Measurements from ENCODE around the gene SP100.
"Not testable (repeated sequence)": the region's sequence is repeated elsewhere in the genome, so short reads cannot be mapped to it uniquely, and the experiment has no call there.

Gene SP100

GRCh38 chr2:230430957-230431910, 15.2 kb downstream of the SP100 start:
- TF ChIP-seq CTCF (conservative IDR thresholded peaks at IDR 0.05; ENCODE audit: low read length) (no peak), EZH2phosphoT487 (IDR thresholded peaks at IDR 0.05; ENCODE audit: borderline replicate concordance) (no peak)
- no peak overlapping the region for H3K4me2 ChIP-seq (ENCODE audit: low read depth, low read length, poor library complexity, severe bottlenecking)
- H3K9ac ChIP-seq (ENCODE audit: low read depth, low read length, poor library complexity, severe bottlenecking) = no peak overlapping the region
- no peaks in the 10 kb centered on the region for H3F3A ChIP-seq (ENCODE audit: low read depth)
- no peaks in the 10 kb centered on the region for H3K27me3 ChIP-seq (ENCODE audit: insufficient read depth, low read length, poor library complexity, severe bottlenecking)
- peaks cover 12% of the 10 kb centered on the region for H3K36me3 ChIP-seq (ENCODE audit: insufficient read depth, low read length)
- no peak overlapping the region for H3K4me3 ChIP-seq (ENCODE audit: low read length, poor library complexity, severe bottlenecking)
- H3K9me3 ChIP-seq (ENCODE audit: insufficient read depth, low read depth, low read length) = peaks cover 17% of the 10 kb centered on the region
- H3K79me2 ChIP-seq (ENCODE audit: insufficient read depth, low read length) = peaks cover 77% of the 10 kb centered on the region
- peaks cover 1% of the 10 kb centered on the region for H4K20me1 ChIP-seq (ENCODE audit: insufficient read depth, low read length, poor library complexity, severe bottlenecking)
- no peak overlapping the region for H2AFZ ChIP-seq (ENCODE audit: low read length)
- H3K4me1 ChIP-seq (ENCODE audit: insufficient read depth, low read length, poor library complexity, severe bottlenecking) = peaks cover 14% of the 10 kb centered on the region
- no peaks in the 10 kb centered on the region for H3K9me2 ChIP-seq (replicated peaks; ENCODE audit: low read depth, low read length)

- no peaks in the 10 kb centered on the region for H4K20me1 ChIP-seq (ENCODE audit: insufficient read depth, low read length, poor library complexity, severe bottlenecking)
- no peaks in the 10 kb centered on the region for H3F3A ChIP-seq (ENCODE audit: low read depth)
- peaks cover 69% of the 10 kb centered on the region for H3K79me2 ChIP-seq (ENCODE audit: insufficient read depth, low read length)
- no peak overlapping the region for H3K4me3 ChIP-seq (ENCODE audit: low read length, poor library complexity, severe bottlenecking)
- peaks cover 18% of the 10 kb centered on the region for H3K4me1 ChIP-seq (ENCODE audit: insufficient read depth, low read length, poor library complexity, severe bottlenecking)
- no peak overlapping the region for H3K9ac ChIP-seq (ENCODE audit: low read depth, low read length, poor library complexity, severe bottlenecking)
- no peak overlapping the region for H2AFZ ChIP-seq (ENCODE audit: low read length)
- peaks cover 13% of the 10 kb centered on the region for H3K36me3 ChIP-seq (ENCODE audit: insufficient read depth, low read length)
- H3K4me2 ChIP-seq (ENCODE audit: low read depth, low read length, poor library complexity, severe bottlenecking) = no peak overlapping the region
- peaks cover 20% of the 10 kb centered on the region for H3K9me3 ChIP-seq (ENCODE audit: insufficient read depth, low read depth, low read length)
- TF ChIP-seq EZH2phosphoT487 (IDR thresholded peaks at IDR 0.05; ENCODE audit: borderline replicate concordance) = no peak
- no peak for TF ChIP-seq CTCF (conservative IDR thresholded peaks at IDR 0.05; ENCODE audit: low read length)
- no peaks in the 10 kb centered on the region for H3K27me3 ChIP-seq (ENCODE audit: insufficient read depth, low read length, poor library complexity, severe bottlenecking)
- no peaks in the 10 kb centered on the region for H3K9me2 ChIP-seq (replicated peaks; ENCODE audit: low read depth, low read length)
Measured at GRCh38 chr2:230434677-230435324, 18.8 kb downstream of the SP100 start.

GRCh38 chr2:230435431-230435830, 19.4 kb downstream of the SP100 start:
- no peaks in the 10 kb centered on the region for H3K27me3 ChIP-seq (ENCODE audit: insufficient read depth, low read length, poor library complexity, severe bottlenecking)
- H3K79me2 ChIP-seq (ENCODE audit: insufficient read depth, low read length) = peaks cover 64% of the 10 kb centered on the region
- no peaks in the 10 kb centered on the region for H4K20me1 ChIP-seq (ENCODE audit: insufficient read depth, low read length, poor library complexity, severe bottlenecking)
- H3K9me3 ChIP-seq (ENCODE audit: insufficient read depth, low read depth, low read length) = peaks cover 16% of the 10 kb centered on the region
- peaks cover 8% of the 10 kb centered on the region for H3K36me3 ChIP-seq (ENCODE audit: insufficient read depth, low read length)
- no peaks in the 10 kb centered on the region for H3F3A ChIP-seq (ENCODE audit: low read depth)
- no peak overlapping the region for H3K4me2 ChIP-seq (ENCODE audit: low read depth, low read length, poor library complexity, severe bottlenecking)
- no peak overlapping the region for H2AFZ ChIP-seq (ENCODE audit: low read length)
- H3K9ac ChIP-seq (ENCODE audit: low read depth, low read length, poor library complexity, severe bottlenecking) = no peak overlapping the region
- TF ChIP-seq CTCF (conservative IDR thresholded peaks at IDR 0.05; ENCODE audit: low read length) (no peak), EZH2phosphoT487 (IDR thresholded peaks at IDR 0.05; ENCODE audit: borderline replicate concordance) (no peak)
- H3K9me2 ChIP-seq (replicated peaks; ENCODE audit: low read depth, low read length) = no peaks in the 10 kb centered on the region
- H3K4me1 ChIP-seq (ENCODE audit: insufficient read depth, low read length, poor library complexity, severe bottlenecking) = peaks cover 20% of the 10 kb centered on the region
- H3K4me3 ChIP-seq (ENCODE audit: low read length, poor library complexity, severe bottlenecking) = no peak overlapping the region

- H3K4me1 ChIP-seq (ENCODE audit: insufficient read depth, low read length, poor library complexity, severe bottlenecking) = peaks cover 31% of the 10 kb centered on the region
- H3K4me2 ChIP-seq (ENCODE audit: low read depth, low read length, poor library complexity, severe bottlenecking) = peak overlapping the region; percentile 56
- not testable (repeated sequence) for H3K9ac ChIP-seq (ENCODE audit: low read depth, low read length, poor library complexity, severe bottlenecking); H3F3A ChIP-seq (ENCODE audit: low read depth); H3K9me2 ChIP-seq (replicated peaks; ENCODE audit: low read depth, low read length); H2AFZ ChIP-seq (ENCODE audit: low read length); H4K20me1 ChIP-seq (ENCODE audit: insufficient read depth, low read length, poor library complexity, severe bottlenecking); H3K27me3 ChIP-seq (ENCODE audit: insufficient read depth, low read length, poor library complexity, severe bottlenecking)
- H3K36me3 ChIP-seq (ENCODE audit: insufficient read depth, low read length) = peaks cover 20% of the 10 kb centered on the region
- H3K9me3 ChIP-seq (ENCODE audit: insufficient read depth, low read depth, low read length) = peaks cover 13% of the 10 kb centered on the region; the same call in 1 of the 2 replicates
- peak overlapping the region; percentile 42 for H3K4me3 ChIP-seq (ENCODE audit: low read length, poor library complexity, severe bottlenecking)
- H3K79me2 ChIP-seq (ENCODE audit: insufficient read depth, low read length) = peaks cover 45% of the 10 kb centered on the region
Measured at GRCh38 chr2:230439121-230439520, 23.1 kb downstream of the SP100 start.

Measured in Loucy (cell line).